ENCODE results near the gene CCDC18.

CCDC18 gene

DNA sequence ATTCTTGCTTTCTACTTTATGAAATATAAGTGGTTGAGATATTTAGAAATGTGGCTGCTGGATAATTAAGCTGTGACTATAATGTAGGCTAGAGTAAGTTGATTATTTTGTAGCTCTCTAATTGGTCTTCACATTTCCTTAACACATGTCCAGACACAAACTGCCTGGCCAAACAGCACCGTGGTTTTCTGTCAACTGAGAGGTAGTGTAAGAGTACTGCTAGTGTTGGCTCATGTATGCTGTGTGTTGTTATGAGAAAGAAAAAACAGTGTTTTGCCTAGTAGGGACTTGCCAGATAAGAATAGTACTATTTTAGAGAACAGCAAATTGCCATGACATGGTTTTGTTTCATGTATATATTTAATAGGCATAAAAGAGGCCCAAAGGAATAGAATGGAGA, 37.4 kb upstream of the CCDC18 start:
- no peak overlapping the region for H3K4me3 ChIP-seq (ENCODE audit: low read depth, low read length)

DNA sequence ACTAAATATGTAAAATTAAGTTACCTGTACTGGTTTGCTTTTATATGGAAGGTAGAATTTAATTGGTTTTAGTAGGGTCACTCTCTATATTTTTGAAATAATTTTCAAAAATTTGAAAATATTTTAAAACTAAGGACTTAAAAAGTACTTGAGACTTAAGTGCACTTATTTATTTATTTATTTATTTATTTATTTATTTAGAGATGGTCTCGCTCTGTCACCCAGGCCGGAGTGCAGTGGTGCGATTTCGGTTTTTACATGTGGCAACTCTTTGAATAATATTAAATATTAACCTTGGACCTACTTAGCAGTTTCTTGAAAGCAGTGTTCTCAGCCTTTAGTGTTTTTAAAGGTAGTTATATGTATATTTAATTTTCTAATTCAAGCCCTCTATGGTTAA, 36.8 kb upstream of the CCDC18 start:
- H3K4me3 ChIP-seq (ENCODE audit: low read depth, low read length): no peak overlapping the region

More for the DNA sequence above, 37.4 kb upstream of the CCDC18 start:
- TF ChIP-seq, protein P1, sequence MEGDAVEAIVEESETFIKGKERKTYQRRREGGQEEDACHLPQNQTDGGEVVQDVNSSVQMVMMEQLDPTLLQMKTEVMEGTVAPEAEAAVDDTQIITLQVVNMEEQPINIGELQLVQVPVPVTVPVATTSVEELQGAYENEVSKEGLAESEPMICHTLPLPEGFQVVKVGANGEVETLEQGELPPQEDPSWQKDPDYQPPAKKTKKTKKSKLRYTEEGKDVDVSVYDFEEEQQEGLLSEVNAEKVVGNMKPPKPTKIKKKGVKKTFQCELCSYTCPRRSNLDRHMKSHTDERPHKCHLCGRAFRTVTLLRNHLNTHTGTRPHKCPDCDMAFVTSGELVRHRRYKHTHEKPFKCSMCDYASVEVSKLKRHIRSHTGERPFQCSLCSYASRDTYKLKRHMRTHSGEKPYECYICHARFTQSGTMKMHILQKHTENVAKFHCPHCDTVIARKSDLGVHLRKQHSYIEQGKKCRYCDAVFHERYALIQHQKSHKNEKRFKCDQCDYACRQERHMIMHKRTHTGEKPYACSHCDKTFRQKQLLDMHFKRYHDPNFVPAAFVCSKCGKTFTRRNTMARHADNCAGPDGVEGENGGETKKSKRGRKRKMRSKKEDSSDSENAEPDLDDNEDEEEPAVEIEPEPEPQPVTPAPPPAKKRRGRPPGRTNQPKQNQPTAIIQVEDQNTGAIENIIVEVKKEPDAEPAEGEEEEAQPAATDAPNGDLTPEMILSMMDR (IDR thresholded peaks at IDR 0.05; ENCODE audit: borderline replicate concordance, insufficient read depth, low read depth, low read length): no peak

GRCh38 chr1:93148001-93148400, 32.5 kb upstream of the CCDC18 start:
- no peak overlapping the region for H3K4me3 ChIP-seq (ENCODE audit: low read depth, low read length)
- TF ChIP-seq, protein P1 (IDR thresholded peaks at IDR 0.05; ENCODE audit: borderline replicate concordance, insufficient read depth, low read depth, low read length): no peak

More for the DNA sequence above, 36.8 kb upstream of the CCDC18 start:
- TF ChIP-seq, protein P1 (IDR thresholded peaks at IDR 0.05; ENCODE audit: borderline replicate concordance, insufficient read depth, low read depth, low read length): no peak

DNA sequence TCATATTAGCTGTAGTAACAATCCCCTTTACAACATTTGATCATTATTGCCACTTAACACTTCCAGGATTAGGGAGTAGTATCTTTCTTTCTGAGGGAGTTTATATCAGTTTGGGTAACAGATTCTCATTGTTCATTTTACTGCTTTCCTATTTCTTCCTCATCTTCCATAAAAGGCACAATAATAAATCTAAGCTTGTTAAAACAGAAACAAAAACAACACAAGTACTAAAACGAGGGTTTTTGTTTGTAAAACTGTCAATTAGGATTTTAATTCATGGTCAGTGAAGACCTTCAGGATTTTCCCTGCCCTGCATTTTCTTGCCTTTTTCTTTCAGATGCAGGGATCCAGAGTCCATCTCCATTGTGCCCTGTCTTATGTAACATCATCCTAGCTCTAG, 29.8 kb upstream of the CCDC18 start:
- TF ChIP-seq, protein P1 (IDR thresholded peaks at IDR 0.05; ENCODE audit: borderline replicate concordance, insufficient read depth, low read depth, low read length): no peak
- no peak overlapping the region for H3K4me3 ChIP-seq (ENCODE audit: low read depth, low read length)

GRCh38 chr1:93151474-93151873, 29.1 kb upstream of the CCDC18 start:
- H3K4me3 ChIP-seq (ENCODE audit: low read depth, low read length): no peak overlapping the region
- TF ChIP-seq, protein P1 (IDR thresholded peaks at IDR 0.05; ENCODE audit: borderline replicate concordance, insufficient read depth, low read depth, low read length): no peak

DNA sequence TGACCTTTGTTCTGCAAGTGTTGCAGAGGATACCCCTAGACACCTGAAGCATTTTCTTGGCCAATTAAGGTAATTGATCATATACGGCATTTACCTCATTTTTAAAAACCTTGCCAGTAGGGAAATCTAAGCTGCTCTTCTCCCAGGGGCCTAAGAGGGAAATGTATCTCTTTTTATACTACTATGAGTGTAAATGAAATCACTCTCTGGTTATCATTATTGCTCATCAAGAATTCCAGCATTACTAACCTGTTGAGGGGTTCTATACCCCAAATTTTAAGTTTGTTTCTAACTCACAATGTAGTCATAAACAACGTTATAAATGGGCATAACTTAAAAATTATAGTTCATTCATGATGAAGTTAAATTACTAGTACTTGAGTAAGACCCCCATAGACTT, 27.7 kb upstream of the CCDC18 start:
- TF ChIP-seq, protein P1 (IDR thresholded peaks at IDR 0.05; ENCODE audit: borderline replicate concordance, insufficient read depth, low read depth, low read length): no peak
- H3K4me3 ChIP-seq (ENCODE audit: low read depth, low read length): no peak overlapping the region

- no peak overlapping the region for H3K4me3 ChIP-seq (ENCODE audit: low read depth, low read length)
- TF ChIP-seq, protein P1 (IDR thresholded peaks at IDR 0.05; ENCODE audit: borderline replicate concordance, insufficient read depth, low read depth, low read length): no peak
Measured at GRCh38 chr1:93154898-93155297, 25.6 kb upstream of the CCDC18 start.

All from GM12875 (cell line).